ENCODE results near the gene OGFOD1.

The OGFOD1 gene

GRCh38 chr16:56478281-56479049 lies 27.1 kb downstream of the OGFOD1 start:
- no peak for DNase-seq (ENCODE audit: extremely low read depth, low read depth)
- TF ChIP-seq CTCF (IDR thresholded peaks at IDR 0.05; ENCODE audit: low read depth, low read length, missing control alignments) = no peak
- no peak overlapping the region for H3K4me3 ChIP-seq (replicated peaks; ENCODE audit: low read depth, low read length)

GRCh38 chr16:56479469-56479868 lies 28.1 kb downstream of the OGFOD1 start:
- H3K4me3 ChIP-seq (replicated peaks; ENCODE audit: low read depth, low read length) = no peak overlapping the region
- no peak for TF ChIP-seq CTCF (IDR thresholded peaks at IDR 0.05; ENCODE audit: low read depth, low read length, missing control alignments)
- DNase-seq (ENCODE audit: extremely low read depth, low read depth) = no peak

- TF ChIP-seq CTCF (IDR thresholded peaks at IDR 0.05; ENCODE audit: low read depth, low read length, missing control alignments) = no peak
- H3K4me3 ChIP-seq (replicated peaks; ENCODE audit: low read depth, low read length) = no peak overlapping the region
- no peak for DNase-seq (ENCODE audit: extremely low read depth, low read depth)
Measured at GRCh38 chr16:56480776-56481467, 29.6 kb downstream of the OGFOD1 start.

GRCh38 chr16:56481468-56482122 lies 30.2 kb downstream of the OGFOD1 start:
- TF ChIP-seq CTCF (IDR thresholded peaks at IDR 0.05; ENCODE audit: low read depth, low read length, missing control alignments) = no peak

GRCh38 chr16:56482683-56483236 lies 31.4 kb downstream of the OGFOD1 start:
- no peak for DNase-seq (ENCODE audit: extremely low read depth, low read depth)
- no peak for TF ChIP-seq CTCF (IDR thresholded peaks at IDR 0.05; ENCODE audit: low read depth, low read length, missing control alignments)
- no peak overlapping the region for H3K4me3 ChIP-seq (replicated peaks; ENCODE audit: low read depth, low read length)

More at GRCh38 chr16:56481468-56482122, 30.2 kb downstream of the OGFOD1 start:
- no peak for DNase-seq (ENCODE audit: extremely low read depth, low read depth)
- H3K4me3 ChIP-seq (replicated peaks; ENCODE audit: low read depth, low read length) = no peak overlapping the region

- no peak for DNase-seq (ENCODE audit: extremely low read depth, low read depth)
- H3K4me3 ChIP-seq (replicated peaks; ENCODE audit: low read depth, low read length) = no peak overlapping the region
- TF ChIP-seq CTCF (IDR thresholded peaks at IDR 0.05; ENCODE audit: low read depth, low read length, missing control alignments) = no peak
Measured at GRCh38 chr16:56483394-56483793, 32.0 kb downstream of the OGFOD1 start.
